22Rv1 (cell line): ENCODE measurements around the gene NSMCE3.

Experiments used
- CTCF ChIP-seq: fragments of 450-650 bp; IDR thresholded peaks from 2 replicates; pipeline ENCODE4 v1.5.1; 2017; ENCODE audit warnings: mild to moderate bottlenecking
- ZFX ChIP-seq: fragments of 450-650 bp; IDR thresholded peaks from 2 replicates; pipeline ENCODE4 v1.6.1; 2017; ENCODE audit warnings: antibody characterized with exemption, borderline replicate concordance

GRCh38 chr15:29316422-29316821 is 46.8 kb upstream of the NSMCE3 start:
- no peak for TF ChIP-seq CTCF
- TF ChIP-seq ZFX: no peak
